GM10266 (cell line): ENCODE data around the gene TMPRSS4.
"Not testable (repeated sequence)": the region's sequence is repeated elsewhere in the genome, so short reads cannot be mapped to it uniquely, and the experiment has no call there.

Experiments
- DNase-seq: peaks from one replicate; pipeline ENCODE4 v3.0.0; 2012; ENCODE audit errors: extremely low spot score
- CTCF ChIP-seq: IDR thresholded peaks from 2 replicates; pipeline ENCODE4 v1.5.1; 2012; ENCODE audit warnings: mild to moderate bottlenecking, low read depth; ENCODE audit not compliant: control insufficient read depth, insufficient read depth; ENCODE audit errors: missing control alignments

TMPRSS4 gene

GRCh38 chr11:118057251-118058145 is 19.4 kb upstream of the TMPRSS4 start:
- no peak for DNase-seq
- TF ChIP-seq CTCF, result no peak

- TF ChIP-seq CTCF, result no peak
- no peak for DNase-seq
These were observed 18.3 kb upstream of the TMPRSS4 start for GRCh38 chr11:118058311-118059245.

- DNase-seq, result no peak
- TF ChIP-seq CTCF, result no peak
These were observed 17.5 kb upstream of the TMPRSS4 start for GRCh38 chr11:118059246-118059940.

- no peak for TF ChIP-seq CTCF
- no peak for DNase-seq
These were observed 16.7 kb upstream of the TMPRSS4 start for GRCh38 chr11:118060081-118060661.

GRCh38 chr11:118060869-118061268 is 16.0 kb upstream of the TMPRSS4 start:
- no peak for DNase-seq

GRCh38 chr11:118061586-118062125 is 15.2 kb upstream of the TMPRSS4 start:
- no peak for DNase-seq
- no peak for TF ChIP-seq CTCF

More at GRCh38 chr11:118060869-118061268, 16.0 kb upstream of the TMPRSS4 start:
- TF ChIP-seq CTCF, result no peak

- DNase-seq, result not testable (repeated sequence)
These were observed 14.7 kb upstream of the TMPRSS4 start for GRCh38 chr11:118062181-118062580.

- DNase-seq, result not testable (repeated sequence)
These were observed 14.2 kb upstream of the TMPRSS4 start for GRCh38 chr11:118062631-118063030.
